Activated gamma-delta T cell treated with anti-CD3 and anti-CD28 coated beads, Interleukin-2, amount 50 U/mL, for 16 hours (primary cell): ENCODE measurements around the gene MSI2.

ENCODE experiments used
- DNase-seq: peaks from one replicate; pipeline ENCODE4 v3.0.0-alpha.2; 2020; ENCODE audit warnings: low read depth

MSI2 gene

GRCh38 chr17:57318913-57319312, 62.6 kb downstream of the MSI2 start:
- no peak for DNase-seq

GRCh38 chr17:57319806-57320205, 63.5 kb downstream of the MSI2 start:
- DNase-seq, result no peak

GRCh38 chr17:57323391-57323790, 67.1 kb downstream of the MSI2 start:
- DNase-seq, result no peak

GRCh38 chr17:57324060-57324459, 67.7 kb downstream of the MSI2 start:
- DNase-seq, result no peak

DNA sequence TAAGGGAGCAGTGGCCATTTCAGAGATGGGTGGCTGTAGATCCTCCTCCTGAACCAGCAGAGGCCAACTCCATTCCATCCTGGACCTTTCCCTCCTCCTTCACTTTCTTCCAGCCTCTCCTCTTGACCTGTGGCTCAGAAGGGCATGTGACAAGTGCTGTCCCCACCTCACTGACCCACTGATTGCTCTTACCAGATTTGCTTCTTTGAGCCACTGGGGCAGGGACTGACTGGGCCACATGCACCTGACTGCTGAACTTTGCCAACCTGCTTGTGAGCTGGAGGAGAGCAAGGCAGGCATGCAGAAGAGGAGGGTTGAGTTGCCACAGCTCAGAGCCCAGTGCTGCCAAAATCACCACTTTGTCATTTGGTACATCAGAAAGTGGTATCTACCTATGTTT, 68.3 kb downstream of the MSI2 start:
- DNase-seq, result no peak

DNA sequence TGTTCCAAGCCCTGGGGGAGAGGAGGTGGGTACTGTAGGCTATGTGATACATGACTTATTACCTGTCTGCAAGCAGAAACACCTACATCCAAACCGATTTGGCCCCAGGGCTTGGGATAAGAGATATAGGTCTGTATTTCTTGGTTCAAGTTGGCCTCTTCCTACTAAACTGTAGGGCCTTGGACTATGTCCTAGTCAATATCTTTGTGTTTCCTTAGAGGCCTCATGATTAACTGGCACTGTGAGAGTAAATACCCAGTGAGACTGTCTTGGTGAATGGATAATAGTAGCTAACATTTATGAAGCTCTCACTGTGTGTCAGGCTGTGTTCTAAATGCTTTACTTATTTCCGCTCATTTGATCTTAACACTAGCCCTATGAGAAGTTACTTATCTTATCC, 70.0 kb downstream of the MSI2 start:
- DNase-seq, result no peak

GRCh38 chr17:57326764-57327163, 70.4 kb downstream of the MSI2 start:
- DNase-seq, result no peak

DNA sequence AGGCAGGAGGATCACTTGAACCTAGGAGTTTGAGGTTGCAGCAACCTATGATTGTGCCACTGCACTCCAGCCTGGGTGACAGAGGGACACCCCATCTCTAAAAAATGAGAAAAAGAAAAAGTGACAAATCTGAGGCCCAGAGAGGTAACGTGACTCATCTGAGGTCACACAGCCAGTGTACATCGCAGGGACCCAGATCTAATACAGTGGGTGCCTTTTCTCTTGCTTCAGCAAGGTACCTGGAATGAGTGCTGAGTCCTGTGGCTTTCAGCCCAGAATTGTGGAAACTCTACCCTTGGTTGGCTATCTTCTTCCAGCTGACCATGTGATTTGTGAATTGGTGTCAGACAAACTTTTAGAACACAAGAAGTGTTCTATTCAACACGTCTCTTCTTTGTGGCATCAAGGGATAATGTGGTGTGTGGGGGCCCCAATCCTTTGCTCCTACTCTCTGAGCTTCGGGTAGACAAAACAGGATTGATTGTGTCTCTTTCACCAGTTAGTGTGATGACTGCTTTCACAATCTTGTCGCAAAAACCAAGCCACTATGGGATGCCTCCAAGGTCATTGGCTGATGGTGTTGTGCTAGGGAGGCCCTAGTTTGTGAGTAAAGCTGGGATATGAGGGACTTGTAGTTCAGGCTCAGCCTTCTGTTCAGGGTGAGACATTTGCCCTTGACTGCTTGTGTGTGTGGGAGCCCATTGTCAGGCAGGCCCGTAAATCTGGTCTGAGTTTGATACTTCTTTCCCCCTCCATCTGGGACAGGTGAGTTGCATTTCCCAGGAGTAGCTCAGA, 71.0 kb downstream of the MSI2 start:
- no peak for DNase-seq

DNA sequence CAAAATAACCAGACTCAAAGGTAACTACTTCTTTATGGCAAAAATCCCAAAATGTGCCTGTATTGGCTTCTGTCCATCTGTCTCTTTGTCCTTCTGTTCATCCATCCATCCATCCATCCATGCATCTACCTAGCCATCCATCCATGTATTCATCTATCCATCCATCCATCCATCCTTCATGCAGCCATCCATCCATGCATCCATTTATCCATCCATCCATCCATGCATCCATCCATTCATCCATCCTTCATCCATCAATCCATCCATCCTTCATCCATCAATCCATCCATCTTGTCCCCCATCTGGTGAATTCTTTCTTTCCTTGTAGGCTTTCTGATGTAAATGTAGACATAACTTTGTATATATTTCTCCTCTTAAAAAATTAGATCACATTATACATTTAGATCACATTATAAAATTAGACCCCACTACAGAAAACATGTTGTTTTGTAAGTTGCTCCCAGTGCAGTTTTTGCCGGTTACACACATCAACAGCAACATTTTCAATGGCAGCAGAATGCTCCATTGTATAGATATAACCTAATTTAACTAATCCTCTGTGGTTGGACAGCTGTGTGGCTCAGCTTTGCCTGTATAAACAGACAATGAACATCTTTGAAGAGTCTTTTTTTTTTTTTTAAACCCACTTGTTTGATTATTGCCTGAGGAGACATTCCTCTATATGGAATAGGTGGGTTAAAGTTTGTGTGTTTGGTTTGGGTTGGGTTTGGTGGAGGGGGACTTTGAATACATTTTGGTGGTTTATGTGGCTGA, 72.0 kb downstream of the MSI2 start:
- DNase-seq, result no peak

- no peak for DNase-seq
Observed at GRCh38 chr17:57329380-57330214, 73.3 kb downstream of the MSI2 start.

- DNase-seq, result no peak
Observed at GRCh38 chr17:57330587-57330986, 74.3 kb downstream of the MSI2 start.

GRCh38 chr17:57331423-57331822, 75.1 kb downstream of the MSI2 start:
- no peak for DNase-seq

- no peak for DNase-seq
Observed at GRCh38 chr17:57332501-57332900, 76.2 kb downstream of the MSI2 start.

DNA sequence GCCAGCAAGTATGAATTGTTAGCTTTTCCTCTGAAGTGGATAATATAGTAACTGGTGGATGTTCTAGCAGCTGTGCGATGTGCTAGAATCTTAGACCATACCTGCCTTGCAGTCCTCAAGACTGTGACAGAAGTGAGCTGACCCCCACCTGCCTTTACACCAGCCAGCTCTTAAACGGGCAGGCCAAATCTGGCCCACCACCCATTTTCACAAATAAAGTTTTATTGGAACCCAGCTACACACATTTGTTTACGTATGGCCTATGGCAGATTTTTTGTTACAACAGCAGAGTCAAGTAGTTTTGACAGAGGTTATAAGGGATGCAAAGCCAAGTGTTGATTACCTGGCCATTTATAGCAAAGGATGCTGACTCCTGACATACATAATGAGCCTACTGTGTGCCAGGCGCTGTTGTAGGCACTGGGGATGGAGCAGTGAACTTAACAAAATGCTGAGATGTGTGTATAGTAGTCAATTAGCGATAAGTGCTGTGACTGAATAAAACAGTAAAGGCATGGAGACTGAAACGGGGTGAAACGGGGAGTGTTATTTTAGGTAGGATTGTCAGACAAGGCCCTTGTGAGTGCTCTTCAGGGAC, 79.0 kb downstream of the MSI2 start:
- DNase-seq, result no peak

DNA sequence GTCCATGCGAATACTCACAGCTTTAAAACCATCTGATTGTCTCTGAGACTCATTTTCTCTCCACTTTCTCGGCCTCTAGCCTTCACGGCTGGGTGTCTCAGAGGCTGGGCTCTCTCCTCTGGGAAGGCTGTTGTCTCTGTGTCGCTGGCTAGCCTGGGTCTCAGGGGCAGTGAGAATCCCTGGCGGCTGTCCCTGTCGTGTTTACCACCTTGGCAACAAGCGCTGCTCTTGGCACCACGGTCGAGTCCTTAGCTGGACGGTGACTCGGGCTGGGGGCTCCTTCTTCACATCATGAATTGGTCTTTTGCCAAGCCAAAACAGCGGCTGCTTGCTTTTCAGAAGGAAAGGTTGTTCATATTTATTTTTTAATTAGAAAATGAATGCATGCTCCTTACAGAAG, 81.1 kb downstream of the MSI2 start:
- no peak for DNase-seq

DNA sequence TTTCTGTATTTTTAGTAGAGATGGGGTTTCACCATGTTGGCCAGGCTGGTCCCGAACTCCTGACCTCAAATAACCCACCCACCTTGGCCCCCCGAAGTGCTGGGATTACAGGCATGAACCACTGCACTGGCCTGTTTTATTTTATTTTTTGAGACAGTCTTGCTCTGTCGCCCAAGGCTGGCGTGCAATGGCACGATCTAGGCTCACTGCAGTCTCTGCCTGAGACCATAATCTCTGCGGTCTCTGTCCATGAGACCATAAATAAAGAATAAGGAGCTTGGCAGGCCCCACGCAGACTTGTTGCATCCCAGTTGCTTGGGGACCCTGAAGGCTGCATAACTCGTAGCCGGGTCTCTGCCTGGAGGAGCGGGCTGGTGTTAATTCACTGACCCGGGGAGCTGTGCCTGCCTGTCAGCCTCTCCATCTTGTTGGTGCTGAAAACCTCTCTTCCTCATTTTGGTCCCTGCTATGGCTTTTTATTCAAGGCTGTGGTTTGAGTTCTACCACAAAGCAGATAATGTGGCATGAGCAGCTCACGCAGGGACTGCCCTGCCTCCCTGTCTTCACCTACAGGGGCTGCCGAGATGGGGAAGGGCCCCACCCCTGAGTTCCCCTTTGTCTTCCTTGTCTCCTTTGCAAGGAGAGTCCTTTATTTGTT, 82.1 kb downstream of the MSI2 start:
- DNase-seq, result no peak

DNA sequence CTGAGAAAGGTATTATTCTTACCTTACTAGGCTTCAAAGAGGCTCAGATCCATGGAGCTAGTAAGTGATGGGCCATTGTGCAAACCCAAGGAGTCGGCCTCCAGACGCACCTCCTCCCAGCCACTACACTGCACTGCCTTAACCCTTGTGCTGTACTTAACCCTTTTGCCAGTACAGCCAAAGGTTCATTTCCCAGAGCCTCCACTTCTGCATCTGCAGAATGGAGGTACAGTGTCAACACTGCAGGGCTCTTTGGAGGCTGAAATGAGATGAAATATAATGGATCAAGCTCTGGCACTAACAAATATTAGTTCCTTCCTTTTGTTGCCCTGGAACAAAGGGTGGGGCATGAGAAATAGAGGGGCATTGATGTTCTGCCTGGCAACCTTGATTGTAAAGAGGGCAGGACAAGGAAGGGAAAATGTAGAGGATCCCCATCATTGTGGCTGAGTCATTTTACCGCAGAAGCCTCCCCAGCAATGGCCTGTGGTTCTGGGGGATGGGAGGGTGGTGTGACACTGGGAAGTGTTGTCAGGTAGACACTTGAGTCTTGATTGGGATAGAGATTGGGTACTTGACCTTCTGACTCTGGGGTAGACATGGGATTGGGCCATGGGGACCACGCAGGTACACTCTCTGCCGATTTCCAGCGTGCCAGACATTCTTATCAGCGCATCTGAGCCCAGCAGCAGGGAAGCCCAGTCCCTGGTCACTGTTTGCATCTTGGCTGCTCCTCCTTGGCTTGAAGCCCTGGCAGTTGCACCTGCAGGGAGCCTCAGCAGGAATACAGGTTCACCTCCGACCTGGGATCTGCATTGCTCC, 84.0 kb downstream of the MSI2 start:
- no peak for DNase-seq

DNA sequence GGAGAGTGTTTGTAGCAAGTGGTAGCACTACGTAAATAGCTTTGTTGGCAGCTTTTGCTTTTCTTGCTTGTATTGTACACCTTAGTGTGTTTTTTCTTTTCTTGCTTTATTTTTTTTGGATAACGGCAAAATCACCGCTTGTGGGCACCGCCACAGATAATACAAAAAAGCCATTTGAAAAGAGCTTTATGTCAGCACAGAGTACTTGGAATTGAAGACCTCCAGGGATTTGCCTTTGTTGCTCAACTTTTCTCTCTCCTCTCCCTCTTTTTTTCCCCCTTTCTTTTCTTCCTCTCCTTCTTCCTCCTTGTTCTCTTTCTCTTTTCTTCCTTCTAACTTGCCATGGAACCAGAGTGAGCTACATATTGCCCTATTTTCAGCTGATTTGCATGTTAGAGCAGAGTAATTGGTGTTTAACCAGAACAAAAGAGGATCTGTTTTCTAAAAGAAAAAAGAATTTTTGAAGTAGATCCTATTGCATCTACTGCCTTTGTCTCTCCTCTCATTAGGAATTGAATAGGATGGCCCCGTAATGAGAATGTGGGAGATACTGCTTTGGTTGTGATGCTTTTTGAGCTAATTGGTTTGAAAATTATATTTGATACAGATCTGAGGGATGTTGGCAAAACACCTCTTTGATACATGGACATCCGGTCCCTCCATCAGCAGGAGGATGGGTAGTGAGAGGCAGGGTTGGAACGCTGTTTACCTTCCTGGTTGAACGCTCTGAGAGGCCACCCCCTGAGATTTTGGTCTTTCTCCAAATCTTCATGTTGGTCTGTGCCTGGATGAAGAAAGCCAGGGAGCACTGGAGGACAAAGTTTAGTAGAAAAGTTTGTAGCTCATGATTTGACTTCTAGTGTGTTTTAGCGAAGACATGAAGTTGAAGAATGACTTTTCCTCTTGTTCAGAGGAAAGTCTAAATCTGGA, 85.6 kb downstream of the MSI2 start:
- no peak for DNase-seq

GRCh38 chr17:57342963-57343589, 86.8 kb downstream of the MSI2 start:
- no peak for DNase-seq
